ENCODE data around the gene PROSER1. TPM values are rescaled to one million over a fixed set of nuclear protein-coding genes. Genes with fewer than 3 reads are reported as not detected.
"Not testable (repeated sequence)": the region's sequence is repeated elsewhere in the genome, so short reads cannot be mapped to it uniquely, and the experiment has no call there.

The PROSER1 gene
- 34.6 TPM for polyA plus RNA-seq (2012; ENCODE audit: insufficient read depth, insufficient read length)

GRCh38 chr13:39037880-39038568, at the start of gene PROSER1, which contains the start of gene NHLRC3:
TSS of gene PROSER1 (minus strand) at chr13:39038089. CDS start at chr13:39037242, 847 bp downstream.
TSS of gene NHLRC3 (plus strand) at chr13:39038456. CDS start at chr13:39038640, 184 bp downstream.
- peak; percentile 90 for DNase-seq (ENCODE audit: low read depth, low spot score)
- H3K4me3 ChIP-seq (ENCODE audit: low read length), result peak within 1 kb of the TSS; percentile 93

GRCh38 chr13:39086251-39086945, 48.5 kb upstream of the PROSER1 start:
- DNase-seq (ENCODE audit: low read depth, low spot score); H3K4me3 ChIP-seq (ENCODE audit: low read length): not testable (repeated sequence)

GRCh38 chr13:39073983-39074382, 36.1 kb upstream of the PROSER1 start:
- DNase-seq (ENCODE audit: low read depth, low spot score), result no peak
- H3K4me3 ChIP-seq (ENCODE audit: low read length), result no peak overlapping the region

- DNase-seq (ENCODE audit: low read depth, low spot score), result no peak
- no peak overlapping the region for H3K4me3 ChIP-seq (ENCODE audit: low read length)
These were observed 35.0 kb upstream of the PROSER1 start for GRCh38 chr13:39072842-39073241.

- no peak for DNase-seq (ENCODE audit: low read depth, low spot score)
- no peak overlapping the region for H3K4me3 ChIP-seq (ENCODE audit: low read length)
These were observed 24.1 kb upstream of the PROSER1 start for GRCh38 chr13:39062004-39062403.

GRCh38 chr13:39058040-39058439, 20.2 kb upstream of the PROSER1 start:
- H3K4me3 ChIP-seq (ENCODE audit: low read length), result no peak overlapping the region
- DNase-seq (ENCODE audit: low read depth, low spot score), result no peak

GRCh38 chr13:39056018-39056417, 18.1 kb upstream of the PROSER1 start:
- DNase-seq (ENCODE audit: low read depth, low spot score), result no peak

GRCh38 chr13:39054112-39054511, 16.2 kb upstream of the PROSER1 start:
- DNase-seq (ENCODE audit: low read depth, low spot score), result no peak
- no peak overlapping the region for H3K4me3 ChIP-seq (ENCODE audit: low read length)

More at GRCh38 chr13:39056018-39056417, 18.1 kb upstream of the PROSER1 start:
- no peak overlapping the region for H3K4me3 ChIP-seq (ENCODE audit: low read length)

GRCh38 chr13:39052944-39053343, 15.1 kb upstream of the PROSER1 start:
- no peak overlapping the region for H3K4me3 ChIP-seq (ENCODE audit: low read length)
- no peak for DNase-seq (ENCODE audit: low read depth, low spot score)

- peak; percentile 49 for DNase-seq (ENCODE audit: low read depth, low spot score)
- no peak overlapping the region for H3K4me3 ChIP-seq (ENCODE audit: low read length)
These were observed 13.3 kb upstream of the PROSER1 start for GRCh38 chr13:39051157-39051556.

- DNase-seq (ENCODE audit: low read depth, low spot score), result no peak
- no peak overlapping the region for H3K4me3 ChIP-seq (ENCODE audit: low read length)
These were observed 11.4 kb upstream of the PROSER1 start for GRCh38 chr13:39049274-39049673.

GRCh38 chr13:39048806-39049205, 10.9 kb upstream of the PROSER1 start:
- no peak for DNase-seq (ENCODE audit: low read depth, low spot score)

GRCh38 chr13:39047560-39047959, 9.7 kb upstream of the PROSER1 start:
- no peak for DNase-seq (ENCODE audit: low read depth, low spot score)
- H3K4me3 ChIP-seq (ENCODE audit: low read length), result no peak overlapping the region

More at GRCh38 chr13:39048806-39049205, 10.9 kb upstream of the PROSER1 start:
- H3K4me3 ChIP-seq (ENCODE audit: low read length), result no peak overlapping the region

- H3K4me3 ChIP-seq (ENCODE audit: low read length), result no peak overlapping the region
- DNase-seq (ENCODE audit: low read depth, low spot score), result no peak
These were observed 6.6 kb upstream of the PROSER1 start for GRCh38 chr13:39044536-39044935.

- DNase-seq (ENCODE audit: low read depth, low spot score), result no peak
- H3K4me3 ChIP-seq (ENCODE audit: low read length), result no peak overlapping the region
These were observed 2.3 kb upstream of the PROSER1 start for GRCh38 chr13:39040206-39040605.

GRCh38 chr13:39039041-39039440, 1.2 kb upstream of the PROSER1 start:
- no peak for DNase-seq (ENCODE audit: low read depth, low spot score)
- peak overlapping the region; percentile 93 for H3K4me3 ChIP-seq (ENCODE audit: low read length)

GRCh38 chr13:39038569-39039030, 711 bp upstream of the PROSER1 start:
- DNase-seq (ENCODE audit: low read depth, low spot score), result peak; percentile 28
- H3K4me3 ChIP-seq (ENCODE audit: low read length), result peak overlapping the region; percentile 93

GRCh38 chr13:39037410-39037879, 444 bp downstream of the PROSER1 start:
- H3K4me3 ChIP-seq (ENCODE audit: low read length), result peak overlapping the region; percentile 93
- DNase-seq (ENCODE audit: low read depth, low spot score), result no peak

GRCh38 chr13:39036212-39036611, 1.7 kb downstream of the PROSER1 start:
- DNase-seq (ENCODE audit: low read depth, low spot score), result no peak
- peak overlapping the region; percentile 93 for H3K4me3 ChIP-seq (ENCODE audit: low read length)

GRCh38 chr13:39035799-39036198, 2.1 kb downstream of the PROSER1 start:
- peak overlapping the region; percentile 93 for H3K4me3 ChIP-seq (ENCODE audit: low read length)
- no peak for DNase-seq (ENCODE audit: low read depth, low spot score)
